ENCODE measurements around the gene RNU6-7. TPM values are rescaled to one million over a fixed set of nuclear protein-coding genes. Genes with fewer than 3 reads are reported as not detected.

RNU6-7 gene
- total RNA-seq, 1 donor from 2014 or later: not detected

Other genes starting within 250 kb of the RNU6-7 start
- gene ARHGAP5, start 124.7 kb upstream of the RNU6-7 start, total RNA-seq (ENCODE audit: insufficient read depth, low replicate concordance): 273 TPM
- not detected for gene RNU6-8, start 1.2 kb downstream of the RNU6-7 start, total RNA-seq (ENCODE audit: insufficient read depth, low replicate concordance)
- gene AKAP6, start 127.3 kb downstream of the RNU6-7 start, total RNA-seq (ENCODE audit: insufficient read depth, low replicate concordance): 76.3 TPM

Data from umbilical cord (tissue), 1 donor.